Astrocyte (in vitro differentiated cells and primary cell): Measurements from ENCODE around the gene NMB. TPM values are rescaled to one million over a fixed set of nuclear protein-coding genes. Genes with fewer than 3 reads are reported as not detected.

ENCODE experiments used
- DNase-seq: peaks from one replicate; pipeline ENCODE4 v3.0.0-alpha.2; 2010; ENCODE audit warnings: low read depth
- FAIRE-seq: peaks from 2 replicates; lab custom pipeline; 2011; peaks lifted over from hg19 to GRCh38; lab: Jason Lieb, UNC
- H2AFZ ChIP-seq: 2 replicates; pipeline ENCODE4 v1.6.0; 2012; ENCODE audit warnings: low read depth, low read length, inconsistent platforms
- H3K27ac ChIP-seq: 2 replicates; pipeline ENCODE4 v1.5.1; 2011; ENCODE audit warnings: low read depth, low read length, inconsistent platforms
- H3K27me3 ChIP-seq: 2 replicates; pipeline ENCODE4 v1.6.0; 2011; ENCODE audit warnings: low read length, inconsistent platforms; ENCODE audit not compliant: insufficient read depth
- H3K36me3 ChIP-seq: 2 replicates; pipeline ENCODE4 v1.5.1; 2011; ENCODE audit warnings: low read length, inconsistent platforms; ENCODE audit not compliant: insufficient read depth
- H3K4me1 ChIP-seq: 2 replicates; pipeline ENCODE4 v1.5.1; 2011; ENCODE audit warnings: low read length, inconsistent platforms; ENCODE audit not compliant: insufficient read depth
- H3K4me2 ChIP-seq: 2 replicates; pipeline ENCODE4 v1.6.0; 2012; ENCODE audit warnings: low read length, inconsistent platforms
- H3K4me3 ChIP-seq: 2 replicates; pipeline ENCODE4 v1.5.1; 2011; ENCODE audit warnings: low read depth, mild to moderate bottlenecking, low read length, inconsistent platforms; ENCODE audit not compliant: insufficient read depth
- H3K79me2 ChIP-seq: 2 replicates; pipeline ENCODE4 v1.6.0; 2012; ENCODE audit warnings: mild to moderate bottlenecking, low read length, inconsistent platforms; ENCODE audit not compliant: insufficient read depth
- H3K9ac ChIP-seq: 2 replicates; pipeline ENCODE4 v1.6.0; 2012; ENCODE audit warnings: mild to moderate bottlenecking, low read length, inconsistent platforms
- H3K9me3 ChIP-seq: 2 replicates; pipeline ENCODE4 v1.5.1; 2012; ENCODE audit warnings: low read depth, mild to moderate bottlenecking, low read length, inconsistent platforms; ENCODE audit not compliant: insufficient read depth
- H4K20me1 ChIP-seq: 2 replicates; pipeline ENCODE4 v1.6.0; 2012; ENCODE audit warnings: low read length, inconsistent platforms; ENCODE audit not compliant: insufficient read depth
- H3K27ac Mint-ChIP-seq: one replicate; pipeline ENCODE4 v1.8.0; 2021; ENCODE audit warnings: mild to moderate bottlenecking, mixed read lengths; ENCODE audit not compliant: unreplicated experiment
- H3K27me3 Mint-ChIP-seq: one replicate; pipeline ENCODE4 v1.8.0; 2021; ENCODE audit warnings: low read depth, mixed read lengths; ENCODE audit not compliant: unreplicated experiment
- H3K36me3 Mint-ChIP-seq: one replicate; pipeline ENCODE4 v1.8.0; 2021; ENCODE audit warnings: low read depth, mixed read lengths; ENCODE audit not compliant: unreplicated experiment
- H3K4me1 Mint-ChIP-seq: one replicate; pipeline ENCODE4 v1.8.0; 2021; ENCODE audit warnings: low read depth, mixed read lengths; ENCODE audit not compliant: unreplicated experiment
- H3K4me3 Mint-ChIP-seq: one replicate; pipeline ENCODE4 v1.8.0; 2021; ENCODE audit warnings: mild to moderate bottlenecking, moderate library complexity, mixed read lengths; ENCODE audit not compliant: unreplicated experiment
- H3K9me3 Mint-ChIP-seq: one replicate; pipeline ENCODE4 v1.8.0; 2021; ENCODE audit warnings: mild to moderate bottlenecking, mixed read lengths; ENCODE audit not compliant: unreplicated experiment
- CTCF ChIP-seq: IDR thresholded peaks from 2 replicates; pipeline ENCODE4 v1.5.1; 2011; ENCODE audit warnings: low read depth, mild to moderate bottlenecking, inconsistent platforms, low read length, moderate library complexity; ENCODE audit not compliant: insufficient read depth
- EZH2 ChIP-seq: IDR thresholded peaks from 2 replicates; pipeline ENCODE4 v1.6.1; 2012; ENCODE audit warnings: mild to moderate bottlenecking, low read length, inconsistent platforms; ENCODE audit not compliant: insufficient read depth
- total RNA-seq: library from RNA; stranded (reverse); gene quantifications from 2 replicates; pipeline ENCODE4 v1.2.1, GENCODE V29; 2021

Gene NMB
- total RNA-seq, 1 donor from 2014 or later: 6.4 TPM

GRCh38 chr15:84616235-84616634, 41.8 kb downstream of the NMB start:
- no peak for FAIRE-seq
- Mint-ChIP-seq H3K4me1 (no peaks in the 10 kb centered on the region), H3K27me3 (no peaks in the 10 kb centered on the region), H3K4me3 (no peak overlapping the region), H3K27ac (no peak overlapping the region), H3K36me3 (peaks cover 27% of the 10 kb centered on the region), H3K9me3 (peaks cover 12% of the 10 kb centered on the region)
- Histone ChIP-seq H3K4me2 (no peak overlapping the region), H3K36me3 (peaks cover 9% of the 10 kb centered on the region), H2AFZ (no peak overlapping the region), H3K27ac (no peak overlapping the region), H3K4me3 (no peak overlapping the region), H3K9me3 (peaks cover 14% of the 10 kb centered on the region), H3K4me1 (no peaks in the 10 kb centered on the region), H4K20me1 (peaks cover 7% of the 10 kb centered on the region), H3K9ac (no peak overlapping the region), H3K79me2 (peaks cover 19% of the 10 kb centered on the region), H3K27me3 (no peaks in the 10 kb centered on the region)
- DNase-seq: no peak
- TF ChIP-seq CTCF (no peak), EZH2 (no peak)

GRCh38 chr15:84611631-84612030, 46.4 kb downstream of the NMB start:
- TF ChIP-seq EZH2 (no peak), CTCF (no peak)
- H3K9me3 Mint-ChIP-seq: no peaks in the 10 kb centered on the region
- no peak overlapping the region for H3K27ac Mint-ChIP-seq
- H3K9ac ChIP-seq: no peak overlapping the region
- H3K4me1 ChIP-seq: no peaks in the 10 kb centered on the region
- no peak for FAIRE-seq
- H4K20me1 ChIP-seq: peaks cover 33% of the 10 kb centered on the region
- H3K4me1 Mint-ChIP-seq: no peaks in the 10 kb centered on the region
- no peaks in the 10 kb centered on the region for H3K9me3 ChIP-seq
- no peak overlapping the region for H3K4me3 ChIP-seq
- no peak overlapping the region for H3K4me2 ChIP-seq
- no peaks in the 10 kb centered on the region for H3K27me3 Mint-ChIP-seq
- peaks cover 6% of the 10 kb centered on the region for H3K36me3 ChIP-seq
- H3K27me3 ChIP-seq: no peaks in the 10 kb centered on the region
- peaks cover 20% of the 10 kb centered on the region for H3K36me3 Mint-ChIP-seq
- no peak overlapping the region for H3K4me3 Mint-ChIP-seq
- H3K79me2 ChIP-seq: peaks cover 32% of the 10 kb centered on the region
- H2AFZ ChIP-seq: no peak overlapping the region
- peak; percentile 29 for DNase-seq
- no peak overlapping the region for H3K27ac ChIP-seq

- no peak overlapping the region for H3K27ac Mint-ChIP-seq
Observed at GRCh38 chr15:84609818-84610525, 48.0 kb downstream of the NMB start.

More at GRCh38 chr15:84609818-84610525, 48.0 kb downstream of the NMB start:
- H3K9me3 ChIP-seq: no peaks in the 10 kb centered on the region
- H4K20me1 ChIP-seq: peaks cover 42% of the 10 kb centered on the region
- no peak for DNase-seq
- peaks cover 40% of the 10 kb centered on the region for H3K79me2 ChIP-seq
- H3K4me3 ChIP-seq: no peak overlapping the region
- Mint-ChIP-seq H3K9me3 (no peaks in the 10 kb centered on the region), H3K27me3 (no peaks in the 10 kb centered on the region), H3K4me1 (no peaks in the 10 kb centered on the region), H3K36me3 (peaks cover 25% of the 10 kb centered on the region), H3K4me3 (no peak overlapping the region)
- H3K9ac ChIP-seq: no peak overlapping the region
- no peak overlapping the region for H3K4me2 ChIP-seq
- TF ChIP-seq CTCF (no peak), EZH2 (no peak)
- FAIRE-seq: no peak
- H3K4me1 ChIP-seq: peaks cover 6% of the 10 kb centered on the region
- H3K27ac ChIP-seq: no peak overlapping the region
- H3K36me3 ChIP-seq: peaks cover 11% of the 10 kb centered on the region
- H2AFZ ChIP-seq: no peak overlapping the region
- no peaks in the 10 kb centered on the region for H3K27me3 ChIP-seq
